Raji (cell line): ENCODE data around the gene FRMD1.

Source experiments
- POLR2A ChIP-seq: IDR thresholded peaks from 2 replicates; pipeline ENCODE4 v1.6.1; 2011; ENCODE audit warnings: low read depth, low read length, control low read depth; ENCODE audit not compliant: insufficient read depth

The FRMD1 gene

DNA sequence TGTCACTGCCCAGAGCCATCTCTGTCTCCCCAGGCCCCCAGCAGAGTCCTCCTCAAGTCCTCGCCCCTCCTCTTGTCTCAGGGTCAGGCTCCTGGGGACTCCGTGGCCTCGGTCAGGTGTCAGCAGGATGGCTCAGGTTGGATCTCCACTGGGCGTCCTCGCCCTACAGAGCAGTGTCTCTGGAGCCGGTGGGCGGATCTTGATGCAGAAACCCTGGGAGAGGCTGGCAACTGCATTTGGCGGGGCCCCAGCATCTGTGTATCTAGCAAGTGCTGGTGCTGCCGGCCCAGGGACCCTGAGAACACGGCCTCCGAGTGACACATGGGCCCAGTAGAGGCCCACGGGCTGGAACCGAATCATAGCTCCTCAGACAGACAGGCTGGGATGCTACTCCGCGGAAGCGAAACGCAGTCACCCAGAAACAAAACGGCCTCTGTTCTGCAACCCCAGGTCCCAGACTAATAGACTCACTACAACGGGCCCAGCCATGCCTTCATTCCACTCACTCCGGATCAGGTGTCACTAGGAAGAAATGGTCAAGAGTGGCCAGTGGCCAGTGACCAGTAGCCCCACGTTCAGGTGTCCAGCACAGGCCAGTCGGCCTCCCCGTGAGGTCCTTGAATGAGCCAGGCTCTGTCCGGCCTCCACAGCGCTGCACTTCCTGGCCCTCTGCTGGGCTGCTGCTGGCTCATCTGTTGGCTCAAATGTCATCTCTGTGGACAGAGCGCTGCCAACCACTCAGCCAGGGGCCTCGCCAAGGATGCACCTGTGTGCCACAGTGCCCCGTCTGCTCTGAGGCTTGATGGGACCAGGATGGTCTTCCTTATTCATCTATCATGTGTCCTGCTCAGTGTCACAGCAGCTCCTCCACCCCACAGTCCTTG is 12.6 kb upstream of the FRMD1 start:
- TF ChIP-seq POLR2A, result no peak

DNA sequence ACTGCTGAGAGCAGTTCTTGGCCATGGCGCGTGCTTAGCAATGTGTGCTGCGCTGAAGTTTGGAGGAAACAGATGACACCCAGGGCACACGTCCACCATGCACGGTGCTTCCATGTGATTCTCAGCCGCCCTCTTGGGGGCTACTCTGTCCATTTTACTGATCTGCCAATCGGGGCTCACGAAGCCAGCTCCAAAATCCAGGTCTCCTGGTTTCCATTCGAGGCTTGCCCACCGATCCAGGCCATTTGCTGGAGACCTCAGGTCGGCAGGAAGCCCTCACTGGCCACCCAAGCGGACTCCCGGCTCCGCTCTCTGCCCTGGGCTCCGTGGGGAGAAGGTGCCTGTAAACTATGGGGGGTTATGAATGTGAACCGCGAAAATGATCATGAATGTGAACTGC is 11.7 kb upstream of the FRMD1 start:
- no peak for TF ChIP-seq POLR2A

DNA sequence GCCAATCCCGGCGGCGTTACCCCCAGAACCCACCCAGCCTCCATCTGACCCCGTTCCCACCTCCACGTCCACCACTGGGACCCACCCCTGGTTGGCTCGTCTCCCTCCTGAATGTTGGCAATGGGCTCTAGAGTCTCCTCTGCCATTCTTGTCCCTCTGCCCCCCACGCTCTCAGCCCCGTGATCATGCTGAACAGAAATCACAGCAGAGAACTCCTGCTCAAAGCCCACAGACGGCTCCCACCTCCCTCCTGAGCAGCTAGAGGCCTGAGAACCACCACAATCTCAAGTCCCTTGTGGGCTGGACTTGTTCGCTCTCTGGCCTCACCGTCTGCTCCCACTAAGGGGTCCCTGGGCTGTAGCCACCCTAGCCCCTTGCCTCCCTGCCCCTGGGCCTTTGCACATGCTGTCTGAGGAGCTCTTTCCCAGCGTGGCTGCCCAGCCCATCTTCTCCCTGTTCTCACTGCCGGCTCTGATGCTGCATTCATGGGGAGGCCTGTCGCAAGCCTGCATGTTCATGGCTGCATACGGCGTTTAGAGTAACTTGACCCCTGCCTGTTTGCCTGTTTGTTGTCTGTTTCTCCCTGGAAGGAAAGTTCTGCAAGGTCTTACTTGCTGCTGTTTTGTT is 11.2 kb upstream of the FRMD1 start:
- no peak for TF ChIP-seq POLR2A

DNA sequence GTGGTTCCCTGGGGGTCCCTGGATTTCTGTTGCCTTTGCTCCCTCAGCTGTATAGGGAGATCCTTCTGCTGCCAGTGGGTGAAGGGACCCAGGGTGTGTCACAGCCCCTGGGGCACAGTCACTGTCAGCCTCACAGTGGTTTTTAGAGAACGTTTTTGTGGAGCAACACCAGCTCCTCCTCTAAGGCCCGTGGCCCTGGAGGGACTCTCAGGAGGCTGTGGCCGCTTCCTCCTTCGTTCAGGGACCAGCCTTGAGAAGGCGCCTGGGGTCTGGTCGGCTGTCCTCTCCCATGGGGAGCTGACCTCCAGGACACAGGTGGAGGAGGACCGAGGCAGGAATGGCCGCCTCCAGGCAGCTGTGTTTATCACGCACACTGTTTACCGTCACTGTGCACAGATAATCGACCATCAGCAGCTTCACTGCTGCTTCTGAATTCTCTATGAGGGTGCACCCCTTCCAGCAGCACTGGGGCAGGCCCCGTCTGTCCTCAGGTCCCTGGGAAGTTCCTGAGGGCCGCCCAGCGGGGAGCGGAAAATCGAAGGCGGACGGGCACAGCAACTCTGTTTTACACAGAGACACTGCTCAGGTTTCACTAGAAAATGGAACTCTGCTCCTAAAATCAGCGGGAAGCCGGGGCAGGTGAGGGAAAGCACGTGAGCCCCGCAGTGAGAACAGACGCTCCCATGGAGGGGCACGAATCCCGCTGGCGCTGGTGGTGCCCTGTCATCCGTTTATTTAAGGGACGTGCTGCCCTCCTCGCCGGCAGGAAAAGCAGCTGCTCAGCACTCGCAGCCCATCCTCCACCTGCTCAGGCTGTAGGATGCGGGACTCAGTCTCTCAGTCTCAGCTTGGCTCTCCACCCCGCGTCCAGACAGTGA is 10.4 kb upstream of the FRMD1 start:
- no peak for TF ChIP-seq POLR2A

DNA sequence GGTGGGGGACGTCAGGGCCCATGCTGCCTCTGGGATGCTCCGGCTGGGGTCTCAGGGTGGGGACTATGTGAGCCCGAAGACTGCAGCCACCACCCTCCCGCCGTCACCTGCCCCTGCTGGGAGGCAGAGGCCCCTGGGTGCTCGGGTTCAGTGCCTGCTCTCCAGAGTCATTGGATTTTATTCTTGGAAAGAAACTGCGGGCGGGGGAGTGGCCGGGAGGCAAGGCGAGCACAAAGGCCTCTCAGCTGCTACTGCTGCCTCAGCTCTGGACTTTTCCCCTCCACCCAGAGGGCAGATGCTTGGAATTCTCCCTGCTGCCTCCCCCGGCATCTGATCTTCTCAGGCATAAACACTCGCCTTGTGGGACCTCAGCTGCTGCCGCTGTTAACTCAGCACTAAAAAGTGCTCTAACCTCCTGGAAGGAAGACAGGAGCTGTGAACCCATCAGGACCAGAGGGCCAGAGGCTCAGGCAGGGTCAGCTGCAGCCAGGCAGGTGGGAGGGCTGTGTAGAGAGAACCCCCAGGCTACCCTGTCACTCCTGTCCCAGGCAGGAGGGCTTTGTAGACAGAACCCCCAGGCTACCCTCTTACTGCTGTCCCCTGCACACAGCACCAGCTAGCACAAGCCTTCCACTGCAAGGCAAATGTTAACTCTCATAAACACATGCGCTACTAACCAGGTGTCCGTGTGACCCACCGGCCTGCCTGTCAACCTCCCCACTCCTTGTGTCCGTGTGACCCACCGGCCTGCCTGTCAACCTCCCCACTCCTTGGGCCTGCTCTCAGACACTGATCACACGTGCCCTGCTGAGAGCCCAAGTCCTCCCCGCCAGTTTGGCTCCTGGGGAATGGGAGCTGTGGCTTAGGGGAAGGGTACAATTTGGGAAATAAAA is 9.4 kb upstream of the FRMD1 start:
- TF ChIP-seq POLR2A, result no peak

DNA sequence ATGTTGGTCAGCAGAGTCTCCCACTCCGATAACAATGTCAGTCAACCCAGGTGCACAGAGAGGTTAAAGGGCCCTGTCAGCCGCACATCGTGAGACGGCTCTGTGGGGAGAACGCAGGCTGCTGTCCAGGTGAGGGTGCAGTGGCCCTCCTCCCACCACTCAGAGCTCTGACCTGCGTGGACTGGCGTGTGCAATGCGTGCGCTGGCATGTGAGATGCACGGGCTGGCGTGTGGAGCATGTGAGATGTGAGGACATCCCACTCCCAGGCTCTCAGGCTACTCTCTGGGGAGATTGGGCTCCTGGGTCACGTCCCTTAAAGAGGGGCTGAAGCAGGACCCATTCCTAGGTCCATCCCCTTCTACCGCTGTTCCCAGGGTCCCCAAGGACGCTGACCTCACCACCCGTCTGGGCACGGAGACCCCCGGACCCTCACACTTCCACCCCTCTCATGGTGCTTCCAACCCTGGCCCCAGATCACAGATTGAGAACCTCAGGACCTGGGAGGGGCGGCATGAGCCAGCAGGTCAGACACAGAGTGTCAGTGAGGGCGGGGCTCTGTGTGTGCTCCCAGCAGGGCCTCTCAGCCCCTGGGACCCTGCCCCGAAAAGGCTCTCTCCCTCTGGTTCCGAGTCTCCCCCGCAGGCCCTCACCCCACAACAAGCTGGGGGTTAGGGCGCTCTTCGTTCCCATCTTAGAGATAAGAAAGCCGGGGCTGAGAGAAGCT is 8.6 kb upstream of the FRMD1 start:
- no peak for TF ChIP-seq POLR2A

DNA sequence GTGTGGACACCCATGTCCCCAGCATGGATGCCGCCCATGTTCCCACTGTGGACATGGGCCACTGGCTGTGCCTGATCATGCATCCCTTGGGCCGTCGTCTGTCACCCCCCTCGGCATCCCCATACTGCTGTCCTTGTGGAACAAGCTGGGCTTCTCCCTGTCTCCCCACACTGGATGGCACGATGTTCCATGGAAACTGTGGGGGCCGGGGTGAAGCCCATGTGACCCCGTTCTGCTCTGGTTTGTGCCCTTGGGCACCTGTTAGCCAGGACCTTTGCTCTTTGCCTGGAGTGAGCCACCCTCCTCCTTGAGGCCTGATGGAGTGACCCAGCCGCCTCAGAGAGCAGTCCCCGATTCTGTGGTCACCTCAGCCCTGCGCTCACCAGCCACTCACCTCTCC is 7.6 kb upstream of the FRMD1 start:
- TF ChIP-seq POLR2A, result no peak

DNA sequence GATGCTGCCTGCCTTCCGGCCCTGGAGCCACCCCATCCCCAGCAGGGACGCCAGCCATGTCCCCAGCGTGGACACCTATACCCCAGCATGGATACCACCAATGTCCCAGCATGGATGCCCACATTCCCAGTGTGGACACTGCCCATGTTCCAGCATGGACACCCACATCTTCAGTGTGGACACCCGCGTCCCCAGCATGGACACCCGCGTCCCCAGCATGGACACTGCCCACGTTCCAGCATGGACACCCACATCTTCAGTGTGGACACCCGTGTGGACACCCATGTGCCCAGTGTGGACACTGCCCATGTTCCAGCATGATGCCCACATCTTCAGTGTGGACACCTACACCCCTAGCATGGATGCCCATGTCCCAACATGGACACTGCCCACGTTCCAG is 7.1 kb upstream of the FRMD1 start:
- no peak for TF ChIP-seq POLR2A

DNA sequence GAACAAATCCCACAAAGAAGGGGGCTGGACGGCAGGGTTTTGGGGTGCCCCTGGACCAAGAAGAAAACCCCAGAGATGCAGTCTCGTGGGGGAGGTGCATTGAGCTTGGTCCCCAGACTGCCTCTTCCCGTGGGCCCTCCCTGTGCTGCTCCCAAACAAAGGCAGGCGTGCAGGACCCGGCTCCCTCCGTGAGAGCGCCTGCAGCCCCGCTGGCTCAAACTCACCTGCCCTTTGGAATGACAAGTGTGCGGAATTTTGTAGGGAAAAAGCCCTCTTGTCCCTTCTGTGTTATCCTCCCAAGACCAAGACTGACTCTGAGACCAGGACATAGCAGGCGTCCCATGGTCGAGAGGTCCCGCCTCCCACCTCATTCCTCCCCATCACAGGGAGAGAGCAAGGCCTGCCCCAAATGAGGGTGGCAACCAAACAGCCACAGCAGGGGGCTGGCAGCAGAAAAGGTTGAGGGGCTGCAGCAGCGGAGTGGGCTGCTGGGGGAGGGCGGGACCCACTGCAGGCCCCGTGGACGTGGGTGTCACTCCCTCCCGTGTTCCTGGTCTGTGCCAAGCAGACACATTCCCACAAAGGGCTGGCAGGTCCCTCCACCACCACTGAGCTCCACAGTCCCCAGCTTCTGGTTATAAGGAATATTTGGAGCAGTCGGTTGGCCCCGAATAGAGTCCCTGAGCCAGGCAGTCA is 5.6 kb upstream of the FRMD1 start:
- TF ChIP-seq POLR2A, result no peak

DNA sequence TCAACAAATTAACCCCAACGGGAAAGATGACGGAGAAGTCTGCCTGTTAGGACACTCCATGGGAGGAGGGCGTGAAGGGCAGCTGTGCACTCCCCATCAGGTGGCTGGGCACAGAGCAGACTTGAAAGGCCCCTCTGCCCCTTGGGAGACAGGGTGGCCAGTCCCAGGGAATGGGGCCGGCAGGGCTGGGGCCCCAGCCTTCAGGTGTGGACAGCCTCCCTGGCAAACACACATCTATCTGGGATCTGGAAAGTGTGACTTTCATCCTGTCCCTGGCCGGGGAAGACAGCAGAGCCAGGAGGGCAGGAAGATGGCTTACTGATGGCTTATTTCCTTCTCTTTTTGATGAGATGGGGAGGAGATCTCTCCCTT is 4.5 kb upstream of the FRMD1 start:
- no peak for TF ChIP-seq POLR2A

DNA sequence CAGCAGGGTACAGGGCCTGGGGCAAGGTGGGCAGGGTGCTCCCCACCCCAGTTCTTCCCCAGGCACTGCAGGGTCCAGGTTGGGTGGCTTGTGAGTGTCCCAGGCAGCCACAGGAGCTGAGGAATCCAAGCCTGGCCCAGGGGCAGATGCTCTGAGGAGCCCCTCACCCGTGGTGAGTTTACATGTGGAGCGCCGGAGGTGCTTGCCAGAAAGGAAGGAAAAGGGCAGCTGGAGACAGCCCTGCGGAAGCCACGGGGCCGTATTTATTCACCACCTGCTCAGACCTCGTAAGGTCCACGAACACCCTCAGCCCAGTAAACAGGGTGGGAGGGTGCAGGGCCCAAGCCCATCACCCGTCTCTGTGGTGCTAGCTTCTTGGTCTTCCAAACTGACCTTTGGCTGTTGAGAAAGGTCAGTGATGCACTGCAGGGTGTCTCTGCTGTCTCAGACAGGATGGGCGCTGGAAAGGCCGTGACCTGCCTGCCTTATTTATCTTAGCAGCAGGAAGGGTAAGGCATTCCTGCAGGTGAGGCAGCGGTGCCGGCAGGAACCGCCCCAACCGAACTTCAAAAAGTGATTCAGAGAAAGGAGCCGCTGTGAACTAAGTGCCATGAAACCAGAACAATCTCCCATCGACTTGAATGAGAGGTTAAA is 4.0 kb upstream of the FRMD1 start:
- no peak for TF ChIP-seq POLR2A

DNA sequence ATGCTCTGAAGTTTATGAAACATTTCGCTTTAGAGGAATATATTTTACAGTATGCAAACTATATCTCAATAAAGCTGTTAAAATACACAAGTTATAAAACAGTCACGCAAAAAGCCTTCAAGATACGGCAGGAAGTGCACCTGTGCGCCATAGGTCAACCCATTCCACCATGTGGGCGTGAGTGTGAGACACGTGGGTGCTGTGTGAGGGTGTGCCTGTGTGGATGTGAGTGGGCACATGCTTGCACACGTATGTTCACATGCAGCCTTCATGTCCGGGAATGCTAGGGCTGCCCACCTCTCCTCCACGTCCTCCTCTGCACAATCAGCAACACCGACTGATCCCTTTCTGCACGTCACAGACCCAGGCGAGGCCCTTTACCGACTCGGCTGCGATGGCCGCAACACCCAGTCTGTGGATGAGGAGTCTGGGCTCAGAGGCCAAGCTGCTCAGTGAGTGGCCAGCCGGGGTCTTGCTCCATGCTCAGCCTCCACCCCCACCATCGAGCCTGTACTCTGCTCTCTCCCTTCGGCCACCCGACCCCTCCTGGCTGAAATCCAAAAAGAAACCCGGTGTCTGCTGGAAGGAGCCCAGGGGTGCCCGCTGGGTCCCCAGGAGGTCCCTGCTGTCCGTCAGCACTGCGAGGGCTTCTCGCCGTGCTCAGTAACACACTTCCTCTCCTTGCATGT is 3.0 kb upstream of the FRMD1 start:
- no peak for TF ChIP-seq POLR2A
